Measurements from ENCODE around the gene SEMA6D.

DNA sequence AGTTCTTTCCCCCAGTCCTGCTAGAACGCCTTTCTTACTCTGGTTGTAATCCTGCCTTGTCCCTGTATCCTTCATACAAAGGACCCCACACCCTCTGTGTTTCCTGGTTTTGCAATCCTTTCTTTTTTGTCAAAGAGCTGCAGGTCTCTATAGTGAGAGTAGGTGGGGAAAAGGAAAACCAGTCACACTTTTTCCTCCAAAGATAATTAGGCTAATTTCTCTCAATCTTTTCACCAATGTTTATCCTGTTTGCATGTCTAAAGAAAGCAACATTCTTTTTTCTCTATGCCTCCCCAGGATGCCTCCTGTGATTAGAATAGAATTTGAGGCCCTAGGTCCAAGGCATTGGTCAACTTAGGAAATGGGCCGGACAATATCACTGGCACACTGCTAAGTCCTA lies 25.4 kb downstream of the SEMA6D start:
- no peak for TF ChIP-seq EZH2 (IDR thresholded peaks at IDR 0.05; ENCODE audit: low read length, missing control alignments)
- TF ChIP-seq, protein P1, sequence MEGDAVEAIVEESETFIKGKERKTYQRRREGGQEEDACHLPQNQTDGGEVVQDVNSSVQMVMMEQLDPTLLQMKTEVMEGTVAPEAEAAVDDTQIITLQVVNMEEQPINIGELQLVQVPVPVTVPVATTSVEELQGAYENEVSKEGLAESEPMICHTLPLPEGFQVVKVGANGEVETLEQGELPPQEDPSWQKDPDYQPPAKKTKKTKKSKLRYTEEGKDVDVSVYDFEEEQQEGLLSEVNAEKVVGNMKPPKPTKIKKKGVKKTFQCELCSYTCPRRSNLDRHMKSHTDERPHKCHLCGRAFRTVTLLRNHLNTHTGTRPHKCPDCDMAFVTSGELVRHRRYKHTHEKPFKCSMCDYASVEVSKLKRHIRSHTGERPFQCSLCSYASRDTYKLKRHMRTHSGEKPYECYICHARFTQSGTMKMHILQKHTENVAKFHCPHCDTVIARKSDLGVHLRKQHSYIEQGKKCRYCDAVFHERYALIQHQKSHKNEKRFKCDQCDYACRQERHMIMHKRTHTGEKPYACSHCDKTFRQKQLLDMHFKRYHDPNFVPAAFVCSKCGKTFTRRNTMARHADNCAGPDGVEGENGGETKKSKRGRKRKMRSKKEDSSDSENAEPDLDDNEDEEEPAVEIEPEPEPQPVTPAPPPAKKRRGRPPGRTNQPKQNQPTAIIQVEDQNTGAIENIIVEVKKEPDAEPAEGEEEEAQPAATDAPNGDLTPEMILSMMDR (conservative IDR thresholded peaks at IDR 0.05 in 1 of 2, IDR thresholded peaks at IDR 0.05 in 1 of 2; ENCODE audit: low read depth in 1 of 2, low read length in 2 of 2), result no peak
